ENCODE results near the gene ABCC6.

GRCh38 chr16:16154281-16154951, 68.9 kb downstream of the ABCC6 start:
- TF ChIP-seq CTCF (IDR thresholded peaks at IDR 0.05; ENCODE audit: insufficient read depth, low read length) (no peak), REST (IDR thresholded peaks at IDR 0.05; ENCODE audit: insufficient replicate concordance, low read depth) (no peak)
